T-cell (primary cell): ENCODE results near the gene NLRP2B. TPM values are rescaled to one million over a fixed set of nuclear protein-coding genes. Genes with fewer than 3 reads are reported as not detected.
"Not testable (repeated sequence)": the region's sequence is repeated elsewhere in the genome, so short reads cannot be mapped to it uniquely, and the experiment has no call there.

Experiments
- ATAC-seq, 4 experiments: fragments of 200-7000 bp in 3 of 4; fragments of 150-1000 bp in 1 of 4; cut with Tn5 transposase; replicated peaks in 1 of 4; 1 replicate in 3 of 4; 2 replicates in 1 of 4; pipeline ENCODE4 v1.10.0; 2021; ENCODE audit warnings: moderate library complexity in 3 of 4, mild to moderate bottlenecking in 2 of 4, moderate number of reproducible peaks in 1 of 4
- CTCF ChIA-PET, 2 donors: fragments of 300-600 bp; sonication (Branson Sonifier 250); formaldehyde crosslinking; loops; one replicate each; lab custom pipeline; 2022; ENCODE audit warnings: antibody characterized with exemption in 2 of 2; lab: Charles Lee
- POLR2A ChIA-PET, 2 donors: fragments of 300-600 bp; sonication (Branson Sonifier 250); formaldehyde crosslinking; loops; one replicate each; lab custom pipeline; 2022; ENCODE audit warnings: antibody characterized with exemption in 2 of 2; lab: Charles Lee
- DNase-seq, 35 experiments: peaks; one replicate each; pipeline versions ENCODE4 v3.0.0 to v3.0.0-alpha.2; 2013 to 2023
- H3K27ac ChIP-seq: one replicate; pipeline ENCODE4 v1.5.1; 2013; ENCODE audit warnings: low read length
- H3K27me3 ChIP-seq, 2 experiments: replicated peaks in 1 of 2; 1 replicate in 1 of 2; 2 replicates in 1 of 2; pipeline versions ENCODE4 v1.6.1 to v1.7.0; 2013; ENCODE audit warnings: low read length in 1 of 2, mixed read lengths in 1 of 2; ENCODE audit not compliant: control insufficient read depth in 2 of 2, insufficient read depth in 2 of 2; ENCODE audit errors: extremely low read depth in 1 of 2
- H3K36me3 ChIP-seq, 2 donors: 1 replicate in 1 of 2; 2 replicates in 1 of 2; pipeline versions ENCODE4 v1.6.1 to v1.7.0; 2013; ENCODE audit warnings: low read length in 1 of 2; ENCODE audit not compliant: control insufficient read depth in 2 of 2, insufficient read depth in 1 of 2; ENCODE audit errors: extremely low read depth in 1 of 2
- H3K4me1 ChIP-seq, 2 experiments: 1 replicate in 1 of 2; 2 replicates in 1 of 2; pipeline versions ENCODE4 v1.6.1 to v1.7.0; 2013; ENCODE audit warnings: low read length in 2 of 2, mixed read lengths in 1 of 2; ENCODE audit not compliant: insufficient read depth in 2 of 2, control insufficient read depth in 1 of 2; ENCODE audit errors: extremely low read depth in 1 of 2
- H3K4me3 ChIP-seq, 2 donors: 1 replicate in 1 of 2; 2 replicates in 1 of 2; pipeline versions ENCODE4 v1.5.1 to v1.7.0; 2013; ENCODE audit warnings: mild to moderate bottlenecking in 2 of 2, low read length in 1 of 2, moderate library complexity in 1 of 2; ENCODE audit not compliant: control insufficient read depth in 1 of 2; ENCODE audit errors: extremely low read depth in 1 of 2
- H3K9me3 ChIP-seq: 2 replicates; pipeline ENCODE4 v1.7.0; 2013
- H3K27ac Mint-ChIP-seq, 2 donors: one replicate each; pipeline ENCODE4 v1.8.0; 2020 to 2021; ENCODE audit warnings: mild to moderate bottlenecking in 2 of 2, mixed read lengths in 2 of 2
- H3K27me3 Mint-ChIP-seq, 2 donors: one replicate each; pipeline ENCODE4 v1.8.0; 2021 to 2022; ENCODE audit warnings: mixed read lengths in 2 of 2
- H3K36me3 Mint-ChIP-seq: one replicate; pipeline ENCODE4 v1.8.0; 2021; ENCODE audit warnings: mixed read lengths
- H3K4me1 Mint-ChIP-seq, 3 donors: one replicate each; pipeline ENCODE4 v1.8.0; 2020 to 2022; ENCODE audit warnings: mixed read lengths in 3 of 3, mild to moderate bottlenecking in 1 of 3
- H3K4me3 Mint-ChIP-seq, 3 donors: one replicate each; pipeline ENCODE4 v1.8.0; 2020 to 2022; ENCODE audit warnings: mild to moderate bottlenecking in 3 of 3, mixed read lengths in 3 of 3, moderate library complexity in 3 of 3
- H3K9me3 Mint-ChIP-seq, 3 donors: one replicate each; pipeline ENCODE4 v1.8.0; 2020 to 2022; ENCODE audit warnings: mixed read lengths in 3 of 3
- WGBS: methylation state at CpG from one replicate; pipeline ENCODE4 v1.1.5; 2013; ENCODE audit warnings: missing lambda C conversion rate; ENCODE audit not compliant: insufficient coverage; 5-methylcytosine and 5-hydroxymethylcytosine counted together
- total RNA-seq, 35 experiments: library from RNA in 6 of 35; stranded (reverse) in 6 of 35; fragments of 120-200 nt in 1 of 35; gene quantifications; one replicate each; pipeline versions ENCODE4 v1.2.1 to v1.2.4 and lab custom pipeline; 2013 to 2026

The NLRP2B gene
- total RNA-seq, 5 donors from 2014 or later (not counting 1 experiment from before 2014, with no cell fraction given), result not detected

- no peaks in the 10 kb centered on the region for H3K27me3 ChIP-seq
- H3K36me3 ChIP-seq, result no peaks in the 10 kb centered on the region
- Mint-ChIP-seq H3K27me3 (peaks cover 0 to 3% of the 10 kb centered on the region in 2 donors), H3K36me3 (no peaks in the 10 kb centered on the region), H3K27ac (no peak overlapping the region), H3K4me3 (no peak overlapping the region), H3K4me1 (no peaks in the 10 kb centered on the region), H3K9me3 (no peaks in the 10 kb centered on the region)
- no peak overlapping the region for H3K27ac ChIP-seq
- CTCF ChIA-PET, result no interaction called here
- H3K4me3 ChIP-seq, result no peak overlapping the region
- H3K4me1 ChIP-seq, result no peaks in the 10 kb centered on the region
- DNase-seq (no peak), ATAC-seq (no peak)
- no peaks in the 10 kb centered on the region for H3K9me3 ChIP-seq
- POLR2A ChIA-PET, result no interaction called here
Observed at GRCh38 chrX:57647020-57647419, 33.0 kb downstream of the NLRP2B start.

- WGBS, result no CpG with 5 or more reads among the region's 1 CpG
- no peak overlapping the region for H3K27ac ChIP-seq
Observed at GRCh38 chrX:57643698-57644097, 36.4 kb downstream of the NLRP2B start.

GRCh38 chrX:57641338-57641737 lies 38.7 kb downstream of the NLRP2B start:
- Histone ChIP-seq H3K9me3 (no peaks in the 10 kb centered on the region), H3K27ac (no peak overlapping the region), H3K4me3 (no peak overlapping the region), H3K4me1 (no peaks in the 10 kb centered on the region), H3K27me3 (no peaks in the 10 kb centered on the region), H3K36me3 (no peaks in the 10 kb centered on the region)
- DNase-seq, result no peak
- no CpG with 5 or more reads among the region's 2 CpGs for WGBS
- ATAC-seq, result no peak
- Mint-ChIP-seq H3K4me1 (no peaks in the 10 kb centered on the region), H3K4me3 (no peak overlapping the region), H3K27me3 (peaks cover 0 to 9% of the 10 kb centered on the region in 2 donors), H3K27ac (no peak overlapping the region), H3K9me3 (peaks cover 0 to 14% (median 4%) of the 10 kb centered on the region in 3 donors), H3K36me3 (peaks cover 6% of the 10 kb centered on the region)
- CTCF ChIA-PET, result no interaction called here
- POLR2A ChIA-PET, result no interaction called here

More at GRCh38 chrX:57643698-57644097, 36.4 kb downstream of the NLRP2B start:
- POLR2A ChIA-PET, result no interaction called here
- H3K36me3 Mint-ChIP-seq, result peaks cover 6% of the 10 kb centered on the region
- H3K4me3 Mint-ChIP-seq, result no peak overlapping the region
- Histone ChIP-seq H3K4me3 (no peak overlapping the region), H3K36me3 (no peaks in the 10 kb centered on the region), H3K27me3 (no peaks in the 10 kb centered on the region), H3K4me1 (no peaks in the 10 kb centered on the region), H3K9me3 (no peaks in the 10 kb centered on the region)
- H3K27ac Mint-ChIP-seq, result no peak overlapping the region
- H3K9me3 Mint-ChIP-seq, result peaks cover 0 to 8% (median 4%) of the 10 kb centered on the region in 3 donors
- H3K4me1 Mint-ChIP-seq, result no peaks in the 10 kb centered on the region
- CTCF ChIA-PET, result no interaction called here
- no peak for ATAC-seq
- DNase-seq, result no peak
- H3K27me3 Mint-ChIP-seq, result peaks cover 0 to 11% of the 10 kb centered on the region in 2 donors

GRCh38 chrX:57640674-57641016 lies 39.4 kb downstream of the NLRP2B start:
- Histone ChIP-seq H3K4me3 (no peak overlapping the region), H3K4me1 (no peaks in the 10 kb centered on the region), H3K27ac (no peak overlapping the region), H3K9me3 (no peaks in the 10 kb centered on the region), H3K27me3 (no peaks in the 10 kb centered on the region), H3K36me3 (no peaks in the 10 kb centered on the region)
- no CpG with 5 or more reads among the region's 4 CpGs for WGBS
- peaks cover 6% of the 10 kb centered on the region for H3K36me3 Mint-ChIP-seq
- ChIA-PET POLR2A (no interaction called here), CTCF (no interaction called here)
- H3K9me3 Mint-ChIP-seq, result peaks cover 0 to 21% (median 7%) of the 10 kb centered on the region in 3 donors
- ATAC-seq (no peak), DNase-seq (no peak)
- H3K27me3 Mint-ChIP-seq, result peaks cover 0 to 12% of the 10 kb centered on the region in 2 donors
- no peak overlapping the region for H3K4me3 Mint-ChIP-seq
- no peak overlapping the region for H3K27ac Mint-ChIP-seq
- H3K4me1 Mint-ChIP-seq, result no peaks in the 10 kb centered on the region

DNA sequence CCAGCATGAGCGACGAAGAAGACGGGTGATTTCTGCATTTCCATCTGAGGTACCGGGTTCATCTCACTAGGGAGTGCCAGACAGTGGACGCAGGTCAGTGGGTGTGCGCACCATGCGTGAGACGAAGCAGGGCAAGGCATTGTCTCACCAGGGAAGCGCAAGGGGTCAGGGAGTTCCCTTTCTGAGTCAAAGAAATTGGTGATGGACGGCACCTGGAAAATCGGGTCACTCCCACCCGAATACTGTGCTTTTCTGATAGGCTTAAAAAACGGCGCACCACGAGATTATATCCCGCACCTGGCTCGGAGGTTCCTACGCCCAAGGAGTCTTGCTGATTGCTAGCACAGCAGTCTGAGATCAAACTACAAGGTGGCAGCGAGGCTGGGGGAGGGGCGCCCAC lies 50.6 kb downstream of the NLRP2B start:
- H3K9me3 Mint-ChIP-seq, result peaks cover 6 to 25% (median 10%) of the 10 kb centered on the region in 3 donors
- WGBS, result 98% methylated on average over 10 of the region's 20 CpGs
- H3K27ac ChIP-seq, H3K4me1 ChIP-seq, H3K4me3 ChIP-seq, H3K27ac Mint-ChIP-seq, ATAC-seq, H3K4me1 Mint-ChIP-seq, H3K36me3 Mint-ChIP-seq, H3K27me3 ChIP-seq, H3K4me3 Mint-ChIP-seq, POLR2A ChIA-PET, H3K36me3 ChIP-seq, H3K27me3 Mint-ChIP-seq, H3K9me3 ChIP-seq, DNase-seq, CTCF ChIA-PET: not testable (repeated sequence)

Other genes with a start within 250 kb of the NLRP2B start
- 10 to 100 TPM; 11.2 to 21.3 (median 13.2) TPM for gene ZXDB, start 88.2 kb downstream of the NLRP2B start, total RNA-seq
- 10 to 100 TPM in 4 of 5 donors, 1 to 10 TPM in 1; 9.6 to 16.2 (median 12.0) TPM for gene ZXDA, start 230.2 kb upstream of the NLRP2B start, total RNA-seq